Pancreas (tissue), 10 donors: Measurements from ENCODE around the gene NDUFS8. TPM values are rescaled to one million over a fixed set of nuclear protein-coding genes. Genes with fewer than 3 reads are reported as not detected.

Experiments
- ATAC-seq, 4 donors: fragments of 200-7000 bp; cut with Tn5 transposase; one replicate each; pipeline versions ENCODE4 v1.8.0 to v1.9.1; 2020; ENCODE audit warnings: mild to moderate bottlenecking in 4 of 4, moderate library complexity in 4 of 4
- DNase-seq, 6 donors: peaks; one replicate each; pipeline ENCODE4 v3.0.0-alpha.2; 2020
- FAIRE-seq: peaks from 2 replicates; lab custom pipeline; 2012; peaks lifted over from hg19 to GRCh38; lab: Jason Lieb, UNC
- H3K27ac ChIP-seq, 4 donors: fragments of 200-600 bp; sonication (generic); 1 replicate in 3 of 4; 2 replicates in 1 of 4; pipeline versions ENCODE4 v1.5.0 to v1.8.0; 2020
- H3K27me3 ChIP-seq, 4 donors: fragments of 200-600 bp; one replicate each; pipeline ENCODE4 v1.8.0; 2021
- H3K36me3 ChIP-seq, 3 donors: fragments of 200-600 bp; sonication (generic) in 1 of 3; one replicate each; pipeline versions ENCODE4 v1.5.0 to v1.8.0; 2020 to 2021
- H3K4me1 ChIP-seq, 3 donors: fragments of 200-600 bp; one replicate each; pipeline ENCODE4 v1.8.0; 2021
- H3K4me3 ChIP-seq, 4 donors: fragments of 200-600 bp; sonication (generic) in 2 of 4; one replicate each; pipeline versions ENCODE4 v1.5.0 to v1.8.0; 2020 to 2021
- H3K9me3 ChIP-seq, 4 donors: fragments of 200-600 bp; one replicate each; pipeline ENCODE4 v1.8.0; 2021
- CTCF ChIP-seq, 4 donors: fragments of 200-600 bp; sonication (generic) in 3 of 4; IDR thresholded peaks; one replicate each; pipeline versions ENCODE4 v1.5.0 to v1.8.0; 2021; ENCODE audit warnings: antibody characterized with exemption in 4 of 4
- WGBS, 2 donors: extraction: QIAGEN DNeasy Blood & Tissue Kit; methylation state at CpG; one replicate each; pipeline ENCODE4 v1.1.7; 2013; 5-methylcytosine and 5-hydroxymethylcytosine counted together
- intact Hi-C, 3 donors: fragments of 100-400 bp; cut with DNase I; formaldehyde crosslinking; loops; one replicate each; pipeline versions ENCODE4 v1.11.1 to v1.14.2; 2022
- polyA plus RNA-seq, 2 donors: library from polyadenylated mRNA; stranded (reverse); fragments of 200-250 nt; gene quantifications; one replicate each; pipeline ENCODE4 v1.2.3, GENCODE V29; 2013
- total RNA-seq, 6 donors: library from RNA; stranded (reverse); fragmentation: NEBNext Ultra II Directional in 4 of 6; extraction: Animal tissue kit (Norgen Biotek cat#: 25700) in 4 of 6; gene quantifications; one replicate each; pipeline versions ENCODE4 v1.2.1 to v1.2.4, GENCODE V29; 2021 to 2023
- donor health status: healthy with polysubstance abuse.
- donor health status: DM: no; HTN: no; CAD: no; lungs with moderate emphysema.
- donor health status: DM: no; HTN: no; CAD: no.
- donor health status: control.
- donor health status: control.
- donor health status: Bipolar disorder and iron deficiency.
- donor health status: DM: yes; HTN: yes; CAD: no.
- donor health status: DM: no; HTN: no; CAD: no.
- donor health status: DM: no; HTN: no; CAD: no.
- donor health status: DM: yes; HTN: yes; CAD: no.

NDUFS8 gene
- total and polyA plus RNA-seq, 8 donors: 43.6 to 121 (median 61.8) TPM

GRCh38 chr11:68033708-68034045 lies 3.2 kb downstream of the NDUFS8 start:
- intact Hi-C loops: no loop called here
- H3K4me3 ChIP-seq: no peak overlapping the region
- H3K27ac ChIP-seq: no peak overlapping the region
- H3K4me1 ChIP-seq: peaks cover 20 to 39% (median 30%) of the 10 kb centered on the region in 3 donors
- TF ChIP-seq CTCF (IDR thresholded peaks at IDR 0.05): no peak
- peaks cover 0 to 4% (median 0%) of the 10 kb centered on the region in 3 donors for H3K36me3 ChIP-seq
- WGBS, 2 donors: 44 to 56% methylated on average over 12 of the region's 12 CpGs
- FAIRE-seq (no peak), ATAC-seq (no peak), DNase-seq (peak in 3 of 6 donors; percentile 55 to 70 (median 63))
- H3K27me3 ChIP-seq: no peaks in the 10 kb centered on the region
- H3K9me3 ChIP-seq: no peaks in the 10 kb centered on the region

GRCh38 chr11:68035266-68035876 lies 4.9 kb downstream of the NDUFS8 start:
- FAIRE-seq: no peak
- no peak for TF ChIP-seq CTCF (IDR thresholded peaks at IDR 0.05)
- peaks cover 21 to 34% (median 30%) of the 10 kb centered on the region in 3 donors for H3K4me1 ChIP-seq
- intact Hi-C loops: no loop called here
- no peaks in the 10 kb centered on the region for H3K27me3 ChIP-seq
- H3K4me3 ChIP-seq: no peak overlapping the region
- peak overlapping the region in 1 of 4 donors; percentile 93 for H3K27ac ChIP-seq
- peak in 1 of 6 donors; percentile 35 for DNase-seq
- no peaks in the 10 kb centered on the region for H3K9me3 ChIP-seq
- peaks cover 0 to 4% (median 0%) of the 10 kb centered on the region in 3 donors for H3K36me3 ChIP-seq
- ATAC-seq: no peak
- WGBS, 2 donors: 85 to 88% methylated on average over 13 of the region's 13 CpGs

DNA sequence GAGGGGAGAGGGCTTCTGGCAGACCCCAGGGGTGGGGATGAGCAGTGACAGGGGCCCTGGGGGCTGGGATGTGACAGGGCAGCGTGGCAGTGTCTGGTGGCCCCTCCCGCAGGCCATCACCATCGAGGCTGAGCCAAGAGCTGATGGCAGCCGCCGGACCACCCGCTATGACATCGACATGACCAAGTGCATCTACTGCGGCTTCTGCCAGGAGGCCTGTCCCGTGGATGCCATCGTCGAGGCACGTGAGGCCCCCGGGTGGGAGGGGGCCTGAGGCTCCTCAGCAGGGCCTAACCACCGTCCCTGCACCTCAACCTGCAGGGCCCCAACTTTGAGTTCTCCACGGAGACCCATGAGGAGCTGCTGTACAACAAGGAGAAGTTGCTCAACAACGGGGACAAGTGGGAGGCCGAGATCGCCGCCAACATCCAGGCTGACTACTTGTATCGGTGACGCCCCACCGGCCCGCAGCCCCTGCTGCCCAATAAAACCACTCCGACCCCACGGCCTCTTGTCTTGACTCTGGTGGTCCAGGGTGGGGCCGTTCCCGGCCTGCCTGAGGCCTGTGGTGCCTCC lies 5.7 kb downstream of the NDUFS8 start:
- Histone ChIP-seq H3K4me1 (peaks cover 21 to 34% (median 30%) of the 10 kb centered on the region in 3 donors), H3K27ac (peak overlapping the region; percentile 89 to 95 (median 92)), H3K4me3 (no peak overlapping the region), H3K36me3 (peaks cover 0 to 4% (median 0%) of the 10 kb centered on the region in 3 donors), H3K27me3 (no peaks in the 10 kb centered on the region), H3K9me3 (no peaks in the 10 kb centered on the region)
- DNase-seq (peak in 3 of 6 donors; percentile 38 to 86 (median 60)), FAIRE-seq (no peak), ATAC-seq (no peak)
- intact Hi-C loops: no loop called here
- 84 to 89% methylated on average over 26 to 27 of the region's 27 CpGs for WGBS, 2 donors
- no peak for TF ChIP-seq CTCF (IDR thresholded peaks at IDR 0.05)

- ATAC-seq (no peak), DNase-seq (peak in 4 of 6 donors; percentile 56 to 88 (median 62)), FAIRE-seq (no peak)
- TF ChIP-seq CTCF (IDR thresholded peaks at IDR 0.05): no peak
- Histone ChIP-seq H3K9me3 (no peaks in the 10 kb centered on the region), H3K27me3 (no peaks in the 10 kb centered on the region), H3K4me3 (no peak overlapping the region), H3K36me3 (peaks cover 0 to 4% (median 0%) of the 10 kb centered on the region in 3 donors), H3K27ac (peak overlapping the region; percentile 89 to 95 (median 92)), H3K4me1 (peaks cover 23 to 32% (median 24%) of the 10 kb centered on the region in 3 donors)
- intact Hi-C loops: no loop called here
- WGBS, 2 donors: 59 to 68% methylated on average over 14 of the region's 14 CpGs
Measured at GRCh38 chr11:68036717-68037239, 6.3 kb downstream of the NDUFS8 start.
